Hepatocyte (in vitro differentiated cells): ENCODE results near the gene SLC16A3.

Experiments used
- EZH2phosphoT487 ChIP-seq: fragments of 200-600 bp; sonication (generic); IDR thresholded peaks from one replicate; pipeline ENCODE4 v1.6.1; 2018; ENCODE audit warnings: antibody characterized with exemption, mild to moderate bottlenecking, low read depth, moderate library complexity; ENCODE audit not compliant: unreplicated experiment, severe bottlenecking
- TF ChIP-seq, protein P1 (sequence below): fragments of 200-600 bp; sonication (generic); IDR thresholded peaks from 2 replicates; pipeline ENCODE4 v1.5.1; 2016; ENCODE audit warnings: antibody characterized with exemption, mild to moderate bottlenecking; ENCODE audit not compliant: poor library complexity

DNA sequence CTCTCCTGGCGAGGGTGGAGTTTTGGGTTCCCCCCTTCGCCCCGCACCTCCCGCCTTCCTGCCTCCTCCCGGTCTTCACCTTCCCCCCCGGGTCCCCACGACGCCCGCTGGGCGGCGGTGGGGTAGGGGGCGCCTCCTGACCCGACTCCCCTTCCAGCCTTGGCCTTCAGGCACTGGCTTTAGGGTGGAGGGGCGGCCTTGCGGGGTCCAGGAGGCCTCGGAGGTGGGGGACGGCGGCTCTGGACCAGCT is 2.4 kb downstream of the SLC16A3 start:
- TF ChIP-seq, protein P1, sequence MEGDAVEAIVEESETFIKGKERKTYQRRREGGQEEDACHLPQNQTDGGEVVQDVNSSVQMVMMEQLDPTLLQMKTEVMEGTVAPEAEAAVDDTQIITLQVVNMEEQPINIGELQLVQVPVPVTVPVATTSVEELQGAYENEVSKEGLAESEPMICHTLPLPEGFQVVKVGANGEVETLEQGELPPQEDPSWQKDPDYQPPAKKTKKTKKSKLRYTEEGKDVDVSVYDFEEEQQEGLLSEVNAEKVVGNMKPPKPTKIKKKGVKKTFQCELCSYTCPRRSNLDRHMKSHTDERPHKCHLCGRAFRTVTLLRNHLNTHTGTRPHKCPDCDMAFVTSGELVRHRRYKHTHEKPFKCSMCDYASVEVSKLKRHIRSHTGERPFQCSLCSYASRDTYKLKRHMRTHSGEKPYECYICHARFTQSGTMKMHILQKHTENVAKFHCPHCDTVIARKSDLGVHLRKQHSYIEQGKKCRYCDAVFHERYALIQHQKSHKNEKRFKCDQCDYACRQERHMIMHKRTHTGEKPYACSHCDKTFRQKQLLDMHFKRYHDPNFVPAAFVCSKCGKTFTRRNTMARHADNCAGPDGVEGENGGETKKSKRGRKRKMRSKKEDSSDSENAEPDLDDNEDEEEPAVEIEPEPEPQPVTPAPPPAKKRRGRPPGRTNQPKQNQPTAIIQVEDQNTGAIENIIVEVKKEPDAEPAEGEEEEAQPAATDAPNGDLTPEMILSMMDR = no peak
- no peak for TF ChIP-seq EZH2phosphoT487
